Uterus (tissue), 4 donors: ENCODE measurements around the gene TSR2. TPM values are rescaled to one million over a fixed set of nuclear protein-coding genes. Genes with fewer than 3 reads are reported as not detected.

ENCODE experiments used
- DNase-seq, 2 donors: peaks; one replicate each; pipeline ENCODE4 v3.0.0-alpha.2; 2019 to 2020
- H3K27ac ChIP-seq, 2 donors: fragments of 200-600 bp; sonication (generic); 1 replicate in 1 of 2; 2 replicates in 1 of 2; pipeline ENCODE4 v1.5.1; 2016 to 2018
- H3K27me3 ChIP-seq, 2 donors: fragments of 200-600 bp; sonication (generic); one replicate each; pipeline ENCODE4 v1.5.1; 2018 to 2019; ENCODE audit warnings: control low read depth in 1 of 2
- H3K36me3 ChIP-seq, 2 donors: fragments of 200-600 bp; sonication (generic); one replicate each; pipeline ENCODE4 v1.5.1; 2019; ENCODE audit warnings: control low read depth in 1 of 2
- H3K4me1 ChIP-seq, 2 donors: fragments of 200-600 bp; sonication (generic); one replicate each; pipeline ENCODE4 v1.5.1; 2018 to 2019; ENCODE audit warnings: control low read depth in 1 of 2
- H3K4me3 ChIP-seq, 2 donors: fragments of 200-600 bp; sonication (generic); 1 replicate in 1 of 2; 2 replicates in 1 of 2; pipeline ENCODE4 v1.5.1; 2018 to 2019; ENCODE audit warnings: mild to moderate bottlenecking in 1 of 2
- H3K9me3 ChIP-seq, 2 donors: fragments of 200-600 bp; sonication (generic); one replicate each; pipeline ENCODE4 v1.5.1; 2019; ENCODE audit warnings: control low read depth in 1 of 2
- POLR2A ChIP-seq, 2 donors: fragments of 450-650 bp; IDR thresholded peaks; one replicate each; pipeline ENCODE4 v1.6.1; 2016; ENCODE audit warnings: antibody characterized with exemption in 2 of 2, mild to moderate bottlenecking in 1 of 2, moderate library complexity in 1 of 2
- intact Hi-C: fragments of 100-400 bp; cut with DNase I; formaldehyde crosslinking; loops from one replicate; pipeline ENCODE4 v1.15.1; 2023; ENCODE audit warnings: low total_unique reads
- total RNA-seq, 4 donors: library from RNA; depleted of rRNA in 3 of 4; stranded (reverse); fragments of >200 nt in 3 of 4; gene quantifications; one replicate each; pipeline versions ENCODE4 v1.1.0 to v1.2.4, GENCODE V29; 2014 to 2023
- TF ChIP-seq, protein P1 (sequence below), 4 experiments: fragments of 200-600 bp in 2 of 4; fragments of 450-650 bp in 2 of 4; sonication (generic) in 2 of 4; IDR thresholded peaks; one replicate each; pipeline ENCODE4 v1.5.1; 2016 to 2019; ENCODE audit warnings: antibody characterized with exemption in 4 of 4, mild to moderate bottlenecking in 2 of 4, moderate library complexity in 1 of 4
- donor health status: DM: yes; HTN: yes; CAD: no.

TSR2 gene
- total RNA-seq, 4 donors from 2014 or later: 5.6 to 46.3 (median 14.6) TPM

DNA sequence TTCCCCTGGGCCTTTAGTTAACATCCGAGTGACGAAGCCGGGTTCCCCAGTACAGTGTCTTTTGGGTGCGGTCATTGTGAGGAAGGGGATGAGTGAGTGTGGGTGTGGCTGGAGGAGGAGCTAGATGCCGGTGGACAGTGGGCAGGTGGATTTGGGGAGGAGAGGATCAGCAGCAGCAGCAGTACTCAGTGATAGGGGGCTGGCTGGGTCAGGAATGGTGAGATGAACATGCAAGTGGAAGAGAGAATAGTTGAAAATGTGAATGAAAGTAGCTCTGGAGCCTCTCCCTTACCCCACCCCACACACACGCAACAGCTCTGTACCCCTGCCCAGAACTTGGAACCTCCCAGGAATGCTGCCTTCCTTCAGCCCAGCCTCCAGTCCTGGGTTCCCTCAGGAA lies 4.5 kb downstream of the TSR2 start:
- Histone ChIP-seq H3K4me1 (no peaks in the 10 kb centered on the region), H3K36me3 (no peaks in the 10 kb centered on the region), H3K9me3 (no peaks in the 10 kb centered on the region), H3K4me3 (no peak overlapping the region), H3K27me3 (no peaks in the 10 kb centered on the region), H3K27ac (no peak overlapping the region)
- no peak for DNase-seq
- TF ChIP-seq, protein P1, sequence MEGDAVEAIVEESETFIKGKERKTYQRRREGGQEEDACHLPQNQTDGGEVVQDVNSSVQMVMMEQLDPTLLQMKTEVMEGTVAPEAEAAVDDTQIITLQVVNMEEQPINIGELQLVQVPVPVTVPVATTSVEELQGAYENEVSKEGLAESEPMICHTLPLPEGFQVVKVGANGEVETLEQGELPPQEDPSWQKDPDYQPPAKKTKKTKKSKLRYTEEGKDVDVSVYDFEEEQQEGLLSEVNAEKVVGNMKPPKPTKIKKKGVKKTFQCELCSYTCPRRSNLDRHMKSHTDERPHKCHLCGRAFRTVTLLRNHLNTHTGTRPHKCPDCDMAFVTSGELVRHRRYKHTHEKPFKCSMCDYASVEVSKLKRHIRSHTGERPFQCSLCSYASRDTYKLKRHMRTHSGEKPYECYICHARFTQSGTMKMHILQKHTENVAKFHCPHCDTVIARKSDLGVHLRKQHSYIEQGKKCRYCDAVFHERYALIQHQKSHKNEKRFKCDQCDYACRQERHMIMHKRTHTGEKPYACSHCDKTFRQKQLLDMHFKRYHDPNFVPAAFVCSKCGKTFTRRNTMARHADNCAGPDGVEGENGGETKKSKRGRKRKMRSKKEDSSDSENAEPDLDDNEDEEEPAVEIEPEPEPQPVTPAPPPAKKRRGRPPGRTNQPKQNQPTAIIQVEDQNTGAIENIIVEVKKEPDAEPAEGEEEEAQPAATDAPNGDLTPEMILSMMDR (IDR thresholded peaks at IDR 0.05): no peak
- no peak for TF ChIP-seq POLR2A (IDR thresholded peaks at IDR 0.05)
- intact Hi-C loops: no loop called here

DNA sequence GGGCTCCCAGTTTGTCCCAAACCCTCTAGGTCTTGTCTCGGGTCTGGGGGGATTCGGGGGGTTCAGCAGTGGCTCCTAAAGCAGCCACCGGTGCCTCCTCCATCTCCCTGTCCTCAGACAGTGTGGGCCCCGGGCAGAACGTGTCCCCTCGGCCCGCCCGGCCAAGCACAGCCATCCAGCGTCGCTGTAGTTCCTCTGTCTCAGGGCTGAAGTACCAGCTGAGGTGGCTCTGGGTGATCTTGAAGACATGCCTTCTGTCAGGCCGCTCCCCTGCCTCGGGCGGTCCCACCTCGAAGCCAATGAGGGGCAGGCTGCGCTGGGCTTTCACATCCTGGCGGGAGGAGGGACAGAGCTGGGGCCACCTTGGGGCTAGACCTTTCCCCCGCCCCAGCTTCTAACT lies 5.9 kb downstream of the TSR2 start:
- Histone ChIP-seq H3K27ac (no peak overlapping the region), H3K36me3 (no peaks in the 10 kb centered on the region), H3K9me3 (no peaks in the 10 kb centered on the region), H3K4me3 (no peak overlapping the region), H3K27me3 (no peaks in the 10 kb centered on the region), H3K4me1 (no peaks in the 10 kb centered on the region)
- no peak for DNase-seq
- TF ChIP-seq POLR2A (IDR thresholded peaks at IDR 0.05): no peak
- TF ChIP-seq, protein P1 (IDR thresholded peaks at IDR 0.05): no peak
- intact Hi-C loops: no loop called here

DNA sequence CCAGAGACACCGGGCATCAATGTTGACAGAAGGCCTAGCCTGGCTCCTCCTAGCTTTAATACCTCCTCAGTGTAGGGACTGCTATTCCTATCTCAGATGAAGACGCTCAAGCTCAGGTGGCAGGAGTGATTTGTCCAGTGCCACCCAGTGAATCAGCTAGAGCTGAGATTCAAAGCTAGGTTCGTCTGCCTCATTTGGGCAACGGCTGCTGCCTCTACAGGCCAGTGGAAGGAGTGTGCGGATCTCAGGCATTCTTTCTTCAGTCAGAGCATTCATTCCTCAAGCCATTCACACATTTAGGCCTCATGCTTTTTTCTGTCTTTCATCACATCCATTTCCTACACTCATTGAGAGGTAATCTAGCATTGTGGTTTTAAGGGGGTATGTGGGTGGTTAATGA lies 7.3 kb downstream of the TSR2 start:
- Histone ChIP-seq H3K36me3 (no peaks in the 10 kb centered on the region), H3K27ac (no peak overlapping the region), H3K4me3 (no peak overlapping the region), H3K9me3 (no peaks in the 10 kb centered on the region), H3K27me3 (no peaks in the 10 kb centered on the region), H3K4me1 (no peaks in the 10 kb centered on the region)
- intact Hi-C loops: no loop called here
- TF ChIP-seq, protein P1 (IDR thresholded peaks at IDR 0.05): no peak
- no peak for TF ChIP-seq POLR2A (IDR thresholded peaks at IDR 0.05)
- no peak for DNase-seq

DNA sequence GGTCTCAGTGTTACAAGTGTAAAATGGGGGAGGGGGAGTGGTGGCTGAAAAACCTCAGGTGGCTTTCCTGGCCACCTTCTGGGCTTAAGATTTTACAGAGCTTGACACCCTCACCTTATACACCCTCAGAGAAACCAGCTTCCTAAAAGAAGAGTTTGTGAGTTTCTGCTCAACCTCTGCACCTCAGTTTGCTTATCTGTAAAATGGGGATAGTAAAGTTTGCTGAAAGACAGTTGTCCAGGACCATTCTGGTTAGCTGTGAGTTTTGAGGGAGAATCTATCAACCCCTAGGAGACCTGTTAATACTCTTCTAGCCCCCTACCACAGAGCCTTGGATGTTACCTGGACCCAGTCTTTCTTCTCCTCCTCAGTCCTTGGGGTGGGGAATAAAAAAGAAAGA lies 9.7 kb downstream of the TSR2 start:
- Histone ChIP-seq H3K4me1 (no peaks in the 10 kb centered on the region), H3K4me3 (no peak overlapping the region), H3K36me3 (no peaks in the 10 kb centered on the region), H3K9me3 (no peaks in the 10 kb centered on the region), H3K27ac (no peak overlapping the region), H3K27me3 (no peaks in the 10 kb centered on the region)
- no peak for DNase-seq
- TF ChIP-seq, protein P1 (IDR thresholded peaks at IDR 0.05): no peak
- TF ChIP-seq POLR2A (IDR thresholded peaks at IDR 0.05): no peak
- intact Hi-C loops: no loop called here

DNA sequence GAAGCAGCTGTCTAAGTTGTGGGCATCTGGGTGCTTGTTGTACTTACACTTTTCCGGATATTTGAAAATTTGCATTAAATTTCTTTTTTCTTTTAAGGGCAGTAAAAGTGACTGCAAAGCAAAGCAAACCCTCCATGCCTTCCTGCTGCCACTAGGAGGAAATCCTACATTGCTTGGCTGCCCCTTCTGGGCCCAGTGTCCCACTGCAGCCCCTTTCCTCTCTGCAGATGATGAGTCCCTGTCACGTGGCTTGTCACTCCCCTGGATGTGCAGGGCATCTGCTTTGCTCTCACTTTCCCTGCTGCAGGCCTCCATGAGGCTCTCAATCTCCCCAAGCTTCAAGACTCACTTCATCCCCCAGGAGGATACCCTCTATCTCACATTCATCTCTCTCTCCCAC lies 12.7 kb downstream of the TSR2 start:
- intact Hi-C loops: no loop called here
- Histone ChIP-seq H3K27me3 (no peaks in the 10 kb centered on the region), H3K36me3 (no peaks in the 10 kb centered on the region), H3K4me1 (no peaks in the 10 kb centered on the region), H3K27ac (no peak overlapping the region), H3K9me3 (no peaks in the 10 kb centered on the region), H3K4me3 (no peak overlapping the region)
- no peak for DNase-seq
- TF ChIP-seq POLR2A (IDR thresholded peaks at IDR 0.05): no peak
- TF ChIP-seq, protein P1 (IDR thresholded peaks at IDR 0.05): no peak
